Measurements from ENCODE around the gene CPSF4L.
A peak's percentile ranks its signal among the peaks of the same experiment; 100 is the strongest.

The CPSF4L gene

DNA sequence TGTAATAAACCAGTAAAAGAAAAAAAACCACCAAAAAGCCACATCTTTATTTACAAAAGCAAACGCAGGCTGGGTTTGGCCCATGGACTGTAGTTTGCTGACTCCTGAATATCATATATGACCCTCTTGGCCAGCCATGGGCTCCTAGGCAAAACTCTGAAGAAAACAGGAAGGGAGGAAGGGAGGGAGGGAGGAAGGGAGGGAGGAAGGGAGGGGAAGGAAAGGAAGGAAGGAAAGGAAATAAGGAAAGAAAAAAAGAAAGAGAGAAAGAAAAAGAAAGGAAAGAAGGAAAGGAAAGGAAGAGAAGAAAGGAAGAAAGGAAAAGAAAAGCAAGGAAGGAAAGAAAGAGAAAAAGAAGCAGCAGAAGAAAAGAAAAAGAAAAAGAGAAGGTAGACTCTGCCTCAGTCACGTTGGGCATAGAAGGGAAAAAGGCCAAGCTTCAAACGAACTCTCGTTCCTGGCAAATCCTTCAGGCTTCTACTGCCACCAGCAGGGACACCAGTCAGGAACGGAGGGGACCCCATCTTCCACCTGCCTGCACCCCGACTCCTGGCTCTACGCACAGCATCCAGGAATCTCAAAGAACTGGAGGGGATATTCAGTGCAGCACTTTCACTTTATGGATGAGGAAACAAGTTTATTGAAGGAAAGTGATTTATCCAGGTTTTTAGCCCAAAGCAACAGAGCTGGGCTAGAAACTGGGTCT is 28.0 kb upstream of the CPSF4L start:
- no peak overlapping the region for H3K4me3 ChIP-seq (ENCODE audit: low read depth, low read length)
- TF ChIP-seq CTCF (IDR thresholded peaks at IDR 0.05; ENCODE audit: low read depth, low read length) = no peak
- no peak for DNase-seq (ENCODE audit: low read depth, low spot score)
- in situ Hi-C loops (cut with HindIII; ENCODE audit: low sequenced_read_pairs) = no loop called here

DNA sequence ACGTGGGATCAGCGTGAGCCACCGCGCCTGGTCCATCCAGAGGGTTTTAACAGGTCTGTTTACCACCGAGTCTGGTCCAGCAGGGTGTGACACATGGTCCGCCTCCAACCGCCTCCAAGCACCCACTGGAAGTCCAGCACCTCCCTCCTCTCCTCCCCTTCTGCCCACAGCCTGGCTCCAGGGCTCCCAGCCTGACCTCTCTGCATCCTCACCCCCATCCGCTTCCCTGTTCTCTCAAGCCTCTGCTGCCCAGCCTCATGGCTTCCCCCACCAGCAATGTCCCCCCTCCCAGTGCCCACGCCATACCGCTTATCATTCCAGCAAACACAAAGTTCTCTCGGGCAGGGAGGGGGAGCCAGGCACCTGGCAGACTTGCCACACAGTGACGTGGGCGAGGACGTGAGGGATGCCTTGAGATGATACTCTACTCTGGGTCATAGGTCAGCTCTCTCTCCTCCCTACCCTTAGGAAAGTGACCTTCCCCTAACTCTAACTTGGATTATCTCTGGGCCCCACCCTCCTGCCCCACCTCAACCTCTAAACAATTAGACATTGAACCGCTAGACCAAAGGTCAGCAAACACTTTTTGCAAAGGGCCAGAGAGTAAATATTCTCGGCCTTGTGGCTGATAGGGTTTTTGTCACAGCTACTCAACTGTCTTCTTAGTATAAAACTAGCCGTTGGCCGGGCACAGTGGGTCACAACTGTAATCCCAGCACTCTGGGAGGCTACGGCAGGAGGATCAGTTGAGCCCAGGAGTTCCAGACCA is 27.0 kb upstream of the CPSF4L start:
- in situ Hi-C loops (cut with HindIII; ENCODE audit: low sequenced_read_pairs) = no loop called here

GRCh38 chr17:73286863-73287296 is 25.2 kb upstream of the CPSF4L start:
- H3K4me3 ChIP-seq (ENCODE audit: low read depth, low read length) = no peak overlapping the region
- in situ Hi-C loops (cut with HindIII; ENCODE audit: low sequenced_read_pairs) = no loop called here
- DNase-seq (ENCODE audit: low read depth, low spot score) = peak; percentile 82
- no peak for TF ChIP-seq CTCF (IDR thresholded peaks at IDR 0.05; ENCODE audit: low read depth, low read length)

More for the DNA sequence above, 27.0 kb upstream of the CPSF4L start:
- DNase-seq (ENCODE audit: low read depth, low spot score) = peak; percentile 12
- TF ChIP-seq CTCF (IDR thresholded peaks at IDR 0.05; ENCODE audit: low read depth, low read length) = no peak
- no peak overlapping the region for H3K4me3 ChIP-seq (ENCODE audit: low read depth, low read length)

DNA sequence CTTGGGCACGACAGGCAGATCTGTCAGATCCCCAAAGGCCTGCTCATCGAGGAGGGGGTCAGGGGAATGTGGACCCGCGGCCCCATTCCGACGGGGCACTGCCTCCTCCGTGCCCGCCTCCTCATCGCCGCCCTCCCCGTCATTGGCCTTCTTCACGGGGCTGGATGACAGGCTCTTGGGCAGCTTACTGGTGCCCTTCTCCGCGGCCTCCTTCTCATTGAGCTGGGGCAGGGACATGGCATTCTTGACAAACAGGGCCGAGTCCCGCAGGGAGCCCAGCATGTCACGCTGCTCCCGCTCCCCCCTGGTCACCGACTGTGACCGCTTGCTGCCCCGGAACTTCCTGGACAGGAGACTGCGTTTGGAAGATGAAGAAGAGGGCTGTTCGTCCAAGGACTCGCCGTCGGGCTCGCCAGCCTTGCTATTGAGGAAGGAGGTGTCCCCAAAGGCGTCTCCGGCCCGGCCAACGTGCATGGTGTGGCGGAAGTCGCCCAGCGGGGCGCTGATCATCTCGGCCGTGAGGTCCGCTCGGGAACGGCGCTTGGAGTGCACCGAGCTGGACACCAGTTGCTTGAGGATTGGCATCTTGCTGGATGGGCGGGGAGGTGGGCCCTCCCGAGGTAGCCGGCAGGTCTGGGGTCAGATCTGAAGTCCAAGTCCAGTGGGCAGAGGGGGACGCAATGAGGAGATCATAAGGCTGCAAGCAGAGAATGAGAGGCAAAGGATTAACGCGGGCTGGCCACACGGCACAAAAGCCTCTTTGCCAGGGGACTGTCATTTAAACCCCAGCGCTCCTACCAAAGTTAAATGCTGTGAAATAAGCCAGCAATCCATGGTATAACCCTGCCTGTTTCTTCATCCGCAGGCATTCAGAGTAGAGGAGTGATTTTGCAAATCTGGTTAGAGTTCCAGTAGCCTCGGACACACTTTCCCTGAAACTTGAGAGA is 24.5 kb upstream of the CPSF4L start:
- no peak overlapping the region for H3K4me3 ChIP-seq (ENCODE audit: low read depth, low read length)
- in situ Hi-C loops (cut with HindIII; ENCODE audit: low sequenced_read_pairs) = no loop called here
- DNase-seq (ENCODE audit: low read depth, low spot score) = no peak
- no peak for TF ChIP-seq CTCF (IDR thresholded peaks at IDR 0.05; ENCODE audit: low read depth, low read length)

DNA sequence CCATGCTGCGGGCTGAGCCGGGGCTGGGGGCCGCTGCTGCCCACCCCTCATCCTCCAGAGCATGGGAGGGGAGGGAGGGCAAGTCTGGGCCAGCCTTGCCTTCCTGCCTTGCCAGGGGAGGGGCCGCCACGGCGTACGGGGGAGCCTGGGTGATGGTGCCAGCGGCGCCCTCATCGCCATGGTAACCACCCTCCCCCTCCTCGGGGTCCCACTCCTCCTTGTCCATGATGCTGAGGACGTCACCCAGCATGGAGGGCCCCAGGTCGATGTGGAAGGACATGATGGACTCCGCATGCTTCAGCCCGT is 23.9 kb upstream of the CPSF4L start:
- DNase-seq (ENCODE audit: low read depth, low spot score) = no peak
- H3K4me3 ChIP-seq (ENCODE audit: low read depth, low read length) = no peak overlapping the region
- no peak for TF ChIP-seq CTCF (IDR thresholded peaks at IDR 0.05; ENCODE audit: low read depth, low read length)
- in situ Hi-C loops (cut with HindIII; ENCODE audit: low sequenced_read_pairs) = no loop called here

GRCh38 chr17:73284906-73285602 is 23.4 kb upstream of the CPSF4L start:
- no peak for DNase-seq (ENCODE audit: low read depth, low spot score)
- TF ChIP-seq CTCF (IDR thresholded peaks at IDR 0.05; ENCODE audit: low read depth, low read length) = no peak
- in situ Hi-C loops (cut with HindIII; ENCODE audit: low sequenced_read_pairs) = no loop called here
- H3K4me3 ChIP-seq (ENCODE audit: low read depth, low read length) = no peak overlapping the region

All from astrocyte of the spinal cord (primary cell).